ENCODE results near the gene TSPAN5.
"Not testable (repeated sequence)": the region's sequence is repeated elsewhere in the genome, so short reads cannot be mapped to it uniquely, and the experiment has no call there.

TSPAN5 gene

GRCh38 chr4:98466868-98467599 lies 191.4 kb downstream of the TSPAN5 start:
- in situ Hi-C loops (cut with MboI; ENCODE audit: low pct_unique_long_range_greater_than_20kb, low sequenced_read_pairs, unreplicated experiment), result loop anchor here (25.0 kb wide), 2 partner anchors 620 to 945 kb away; partner anchors contain the start of gene ADH5
- TF ChIP-seq CTCF (IDR thresholded peaks at IDR 0.05; ENCODE audit: extremely low read depth, insufficient read depth, missing control alignments), result no peak
- DNase-seq (ENCODE audit: low spot score), result no peak

- in situ Hi-C loops (cut with MboI; ENCODE audit: low pct_unique_long_range_greater_than_20kb, low sequenced_read_pairs, unreplicated experiment), result loop anchor here (25.0 kb wide), 2 partner anchors 625 to 950 kb away; partner anchors contain the start of gene ADH5
These were observed 195.9 kb downstream of the TSPAN5 start for GRCh38 chr4:98462487-98462886.

GRCh38 chr4:98461121-98461865 lies 197.1 kb downstream of the TSPAN5 start:
- in situ Hi-C loops (cut with MboI; ENCODE audit: low pct_unique_long_range_greater_than_20kb, low sequenced_read_pairs, unreplicated experiment), result loop anchor here (25.0 kb wide), 2 partner anchors 626 to 951 kb away; partner anchors contain the start of gene ADH5
- DNase-seq (ENCODE audit: low spot score), result not testable (repeated sequence)

More at GRCh38 chr4:98462487-98462886, 195.9 kb downstream of the TSPAN5 start:
- TF ChIP-seq CTCF (IDR thresholded peaks at IDR 0.05; ENCODE audit: extremely low read depth, insufficient read depth, missing control alignments), result no peak
- DNase-seq (ENCODE audit: low spot score), result no peak

GRCh38 chr4:98457422-98457821 lies 201.0 kb downstream of the TSPAN5 start:
- DNase-seq (ENCODE audit: low spot score), result not testable (repeated sequence)
- in situ Hi-C loops (cut with MboI; ENCODE audit: low pct_unique_long_range_greater_than_20kb, low sequenced_read_pairs, unreplicated experiment), result loop anchor here (25.0 kb wide), 2 partner anchors 630 to 955 kb away; partner anchors contain the start of gene ADH5

- in situ Hi-C loops (cut with MboI; ENCODE audit: low pct_unique_long_range_greater_than_20kb, low sequenced_read_pairs, unreplicated experiment), result loop anchor here (25.0 kb wide), 2 partner anchors 635 to 960 kb away; partner anchors contain the start of gene ADH5
- DNase-seq (ENCODE audit: low spot score), result no peak
These were observed 206.3 kb downstream of the TSPAN5 start for GRCh38 chr4:98452091-98452490.

GRCh38 chr4:98448908-98449307 lies 209.5 kb downstream of the TSPAN5 start:
- TF ChIP-seq CTCF (IDR thresholded peaks at IDR 0.05; ENCODE audit: extremely low read depth, insufficient read depth, missing control alignments), result no peak
- no peak for DNase-seq (ENCODE audit: low spot score)

More at GRCh38 chr4:98452091-98452490, 206.3 kb downstream of the TSPAN5 start:
- no peak for TF ChIP-seq CTCF (IDR thresholded peaks at IDR 0.05; ENCODE audit: extremely low read depth, insufficient read depth, missing control alignments)

GRCh38 chr4:98447648-98448047 lies 210.8 kb downstream of the TSPAN5 start:
- DNase-seq (ENCODE audit: low spot score), result no peak
- TF ChIP-seq CTCF (IDR thresholded peaks at IDR 0.05; ENCODE audit: extremely low read depth, insufficient read depth, missing control alignments), result no peak
- in situ Hi-C loops (cut with MboI; ENCODE audit: low pct_unique_long_range_greater_than_20kb, low sequenced_read_pairs, unreplicated experiment), result no loop called here

More at GRCh38 chr4:98448908-98449307, 209.5 kb downstream of the TSPAN5 start:
- in situ Hi-C loops (cut with MboI; ENCODE audit: low pct_unique_long_range_greater_than_20kb, low sequenced_read_pairs, unreplicated experiment), result no loop called here
